GM18861 (cell line): Measurements from ENCODE around the gene FMO4.
"Not testable (repeated sequence)": the region's sequence is repeated elsewhere in the genome, so short reads cannot be mapped to it uniquely, and the experiment has no call there.

Experiments used
- ATAC-seq: cut with Tn5 transposase; IDR thresholded peaks from one replicate; pipeline ENCODE4 v1.9.1; 2021; ENCODE audit not compliant: unreplicated experiment

The FMO4 gene, protein sequence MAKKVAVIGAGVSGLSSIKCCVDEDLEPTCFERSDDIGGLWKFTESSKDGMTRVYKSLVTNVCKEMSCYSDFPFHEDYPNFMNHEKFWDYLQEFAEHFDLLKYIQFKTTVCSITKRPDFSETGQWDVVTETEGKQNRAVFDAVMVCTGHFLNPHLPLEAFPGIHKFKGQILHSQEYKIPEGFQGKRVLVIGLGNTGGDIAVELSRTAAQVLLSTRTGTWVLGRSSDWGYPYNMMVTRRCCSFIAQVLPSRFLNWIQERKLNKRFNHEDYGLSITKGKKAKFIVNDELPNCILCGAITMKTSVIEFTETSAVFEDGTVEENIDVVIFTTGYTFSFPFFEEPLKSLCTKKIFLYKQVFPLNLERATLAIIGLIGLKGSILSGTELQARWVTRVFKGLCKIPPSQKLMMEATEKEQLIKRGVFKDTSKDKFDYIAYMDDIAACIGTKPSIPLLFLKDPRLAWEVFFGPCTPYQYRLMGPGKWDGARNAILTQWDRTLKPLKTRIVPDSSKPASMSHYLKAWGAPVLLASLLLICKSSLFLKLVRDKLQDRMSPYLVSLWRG

DNA sequence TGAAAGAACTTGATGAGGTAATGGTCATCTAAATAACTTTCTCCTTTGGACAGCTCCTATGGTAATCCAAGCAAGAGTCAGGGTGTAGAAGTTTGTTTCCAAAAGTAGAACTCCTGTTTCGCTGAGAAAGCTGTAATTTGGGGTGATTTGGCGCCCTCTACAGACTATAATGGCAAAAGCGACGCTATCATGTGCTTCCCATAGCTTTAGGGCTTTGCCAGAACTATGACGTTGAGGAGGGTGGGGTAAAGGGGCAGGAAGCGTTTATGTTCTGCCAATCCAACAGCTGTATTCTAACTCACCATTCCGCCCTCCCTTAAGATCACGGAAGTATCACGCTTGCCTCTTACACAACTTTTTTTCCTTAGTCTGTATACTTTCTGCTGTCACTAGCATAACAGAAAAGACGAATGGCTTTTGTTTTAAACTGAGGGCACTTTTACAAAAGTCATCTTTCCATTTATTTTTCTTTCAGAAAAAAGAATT is at the start of gene FMO4:
TSS of gene FMO4 (plus strand) at position 349 of the 486 bp plus-strand sequence. CDS start 5,643 bp downstream, outside the sequence.
- peak; percentile 98 for ATAC-seq

DNA sequence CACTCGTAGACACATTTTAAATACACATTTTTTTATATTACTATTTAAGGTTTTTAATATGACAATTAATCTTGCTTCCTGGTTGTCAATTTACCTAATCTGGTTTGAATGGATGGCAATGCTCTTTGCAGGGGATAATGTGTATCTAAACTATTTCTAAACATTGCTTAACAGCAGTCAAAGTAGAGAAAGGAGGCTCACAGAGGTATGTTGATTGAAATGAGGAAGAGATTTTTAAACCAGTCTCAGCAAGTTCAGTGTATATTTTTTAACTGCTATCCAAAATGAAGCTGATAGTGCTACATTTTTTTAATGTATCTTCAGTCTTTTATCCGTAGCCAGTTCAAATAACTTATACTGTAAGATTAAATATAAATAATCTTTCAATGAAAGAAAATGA is 48.3 kb upstream of the FMO4 start:
- ATAC-seq = no peak

DNA sequence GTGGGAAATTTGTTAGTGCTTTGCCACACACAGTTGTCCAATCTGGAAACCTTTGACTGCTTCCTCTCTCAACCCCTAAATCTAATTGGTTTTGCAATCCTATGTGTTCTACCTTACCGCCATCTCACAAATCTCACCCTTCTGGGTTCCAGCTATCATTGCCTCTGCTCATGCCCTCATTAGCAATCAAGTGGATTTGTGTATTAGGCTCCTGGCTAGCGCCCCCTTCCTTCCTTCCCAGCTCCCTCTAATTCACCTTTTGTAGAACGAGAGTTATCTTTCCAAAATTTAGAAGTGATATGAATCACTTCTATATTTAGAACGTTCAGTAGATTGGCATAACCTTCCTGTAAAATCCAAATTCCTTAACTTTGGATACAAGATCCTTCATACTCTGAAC is 47.1 kb upstream of the FMO4 start:
- ATAC-seq = no peak

DNA sequence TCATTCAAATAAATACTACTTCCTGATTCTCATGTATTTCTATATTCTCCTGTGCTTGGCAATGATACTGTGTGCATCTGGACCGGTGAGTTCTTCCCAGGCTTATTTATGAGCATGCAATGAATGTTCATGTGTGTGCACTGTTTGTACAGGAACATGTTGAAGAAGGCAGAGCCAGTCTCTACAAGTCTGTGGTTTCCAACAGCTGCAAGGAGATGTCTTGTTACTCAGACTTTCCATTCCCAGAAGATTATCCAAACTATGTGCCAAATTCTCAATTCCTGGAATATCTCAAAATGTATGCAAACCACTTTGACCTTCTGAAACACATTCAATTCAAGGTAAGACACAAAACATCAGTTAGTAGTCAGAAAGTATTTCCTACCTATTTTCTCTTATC is 46.6 kb upstream of the FMO4 start:
- ATAC-seq = no peak

DNA sequence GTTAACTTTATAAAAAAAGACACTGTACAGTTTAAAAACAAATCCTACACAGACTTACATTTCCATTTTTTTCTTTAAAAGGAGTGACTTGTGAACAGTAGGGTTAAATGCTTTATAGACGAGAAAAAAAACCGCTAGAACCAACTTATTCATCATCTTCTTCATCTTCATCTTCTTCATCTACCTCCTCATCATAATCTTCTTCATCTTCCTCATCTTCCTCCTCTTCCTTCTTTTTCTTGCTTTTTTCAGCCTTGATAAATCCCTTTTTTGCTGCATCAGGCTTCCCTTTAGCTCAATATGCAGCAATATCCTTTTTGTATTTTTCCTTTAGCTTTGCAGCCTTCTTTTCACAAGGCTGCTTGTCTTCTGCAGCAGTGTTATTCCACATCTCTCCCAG is 43.2 kb upstream of the FMO4 start:
- no peak for ATAC-seq

DNA sequence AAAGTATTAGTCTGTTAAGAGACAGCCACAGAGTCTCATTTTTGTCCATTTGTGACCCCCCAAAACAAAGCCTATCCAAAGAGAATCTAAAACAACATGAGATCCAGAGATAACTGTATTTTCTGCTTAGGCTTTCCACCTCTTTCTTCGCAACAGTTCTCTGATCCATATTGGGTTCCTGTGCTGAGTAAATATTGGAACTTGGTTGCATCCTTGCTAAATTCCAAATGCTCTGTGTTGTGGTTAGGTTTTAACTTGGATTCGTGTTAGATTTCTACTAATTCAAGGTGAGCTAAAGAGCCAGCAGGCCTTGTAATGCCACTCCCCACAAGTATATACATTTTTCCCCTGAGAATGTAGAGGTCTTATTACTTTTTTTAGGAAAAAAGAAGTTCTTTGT is 36.4 kb upstream of the FMO4 start:
- no peak for ATAC-seq

DNA sequence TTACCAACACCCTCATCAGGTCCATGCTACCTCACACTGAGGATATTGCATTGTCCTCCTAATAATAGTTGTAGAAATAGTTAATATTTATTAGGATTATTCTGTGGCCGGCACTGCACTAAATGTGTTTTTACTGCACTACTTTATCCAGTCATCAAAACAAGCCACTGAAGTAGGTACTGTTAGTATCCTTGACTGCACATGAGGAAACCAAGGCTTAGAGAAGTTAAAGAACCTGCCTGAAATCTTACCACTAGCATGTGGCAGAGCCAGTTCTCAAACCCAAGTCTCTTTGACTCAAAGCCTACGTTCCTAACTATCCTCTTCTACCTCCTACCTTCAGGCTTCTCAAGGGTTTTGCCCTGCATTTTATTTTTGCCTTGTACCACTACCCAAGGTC is 34.7 kb upstream of the FMO4 start:
- no peak for ATAC-seq

DNA sequence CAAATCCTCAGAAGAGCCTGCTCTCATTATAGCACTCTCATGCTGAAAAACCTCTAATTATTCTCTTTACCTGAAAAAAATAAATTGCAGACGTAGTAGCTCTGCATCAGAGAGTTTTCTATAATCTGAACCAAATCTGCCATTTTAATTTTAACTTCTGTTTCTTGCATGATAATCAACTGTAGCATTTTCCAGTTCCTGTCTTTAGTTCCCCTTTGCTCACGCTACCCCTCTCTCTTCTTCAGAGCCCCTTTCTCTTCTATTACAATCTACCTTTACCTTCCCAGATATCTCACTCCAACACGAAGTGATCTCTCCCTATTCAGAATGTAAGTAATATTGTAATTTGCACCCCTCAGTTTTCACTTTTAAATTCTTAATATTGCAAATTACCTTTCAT is 34.3 kb upstream of the FMO4 start:
- no peak for ATAC-seq

DNA sequence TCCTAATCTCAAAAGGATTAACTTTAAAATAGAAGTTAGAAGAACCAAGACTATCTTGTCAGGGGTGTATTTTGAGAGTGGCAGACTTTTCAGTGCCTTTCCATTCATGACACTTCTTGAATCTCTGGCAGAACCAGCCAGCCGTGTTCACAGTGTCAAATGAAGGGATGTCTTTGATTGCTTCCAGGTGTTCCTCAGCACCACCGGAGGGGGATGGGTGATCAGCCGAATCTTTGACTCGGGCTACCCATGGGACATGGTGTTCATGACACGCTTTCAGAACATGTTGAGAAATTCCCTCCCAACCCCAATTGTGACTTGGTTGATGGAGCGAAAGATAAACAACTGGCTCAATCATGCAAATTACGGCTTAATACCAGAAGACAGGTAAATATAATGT is 33.4 kb upstream of the FMO4 start:
- ATAC-seq = no peak

DNA sequence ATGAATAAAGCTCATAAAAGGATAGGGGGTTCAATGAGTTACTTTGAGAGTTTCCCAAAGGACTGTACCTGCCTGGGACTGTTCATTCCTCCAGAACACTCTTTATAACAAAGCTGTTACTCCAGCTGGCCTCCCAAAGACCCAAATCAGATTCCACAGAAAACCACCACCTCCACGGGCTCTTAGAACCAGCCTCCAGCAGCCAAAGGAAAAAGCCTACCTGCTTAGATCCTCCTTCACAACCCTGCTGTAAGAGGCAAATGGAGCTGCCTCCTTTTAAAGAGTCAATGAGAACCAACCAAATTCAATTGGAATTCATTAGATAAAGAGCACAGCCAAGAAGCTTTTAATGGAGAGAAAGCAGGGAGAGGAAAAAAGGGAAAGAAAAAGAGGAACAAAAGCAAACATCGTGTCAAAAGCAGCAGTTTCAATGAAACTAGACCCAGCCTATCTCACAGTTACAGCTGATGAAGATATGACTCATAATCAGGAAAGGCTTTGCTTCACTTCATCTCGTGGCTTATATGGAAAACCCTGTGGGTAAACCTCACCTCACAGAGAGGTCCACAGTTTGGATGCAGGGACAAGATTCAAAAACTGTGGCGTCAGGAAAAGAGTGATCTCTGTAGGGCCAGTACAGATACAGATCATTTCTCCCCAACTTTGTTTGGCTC is 27.8 kb upstream of the FMO4 start:
- ATAC-seq = no peak

DNA sequence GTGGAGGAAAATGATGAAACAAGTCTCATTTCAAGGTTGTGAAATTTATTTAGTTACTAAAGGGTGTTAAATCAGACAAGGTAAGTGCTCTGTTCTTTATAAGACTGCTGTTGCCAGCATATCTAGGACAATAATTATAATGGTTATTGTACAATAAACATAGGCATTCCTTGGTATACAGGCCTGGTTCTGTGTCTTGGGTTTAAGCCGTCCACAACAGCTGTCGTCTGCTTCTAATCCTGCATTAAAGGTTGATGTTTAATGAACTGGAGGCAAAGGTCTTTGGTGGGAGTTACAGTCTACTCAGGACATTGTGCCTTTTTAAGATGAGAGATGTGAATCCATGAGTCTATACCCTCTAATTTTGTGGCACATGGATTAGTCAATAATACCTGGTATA is 23.4 kb upstream of the FMO4 start:
- no peak for ATAC-seq

DNA sequence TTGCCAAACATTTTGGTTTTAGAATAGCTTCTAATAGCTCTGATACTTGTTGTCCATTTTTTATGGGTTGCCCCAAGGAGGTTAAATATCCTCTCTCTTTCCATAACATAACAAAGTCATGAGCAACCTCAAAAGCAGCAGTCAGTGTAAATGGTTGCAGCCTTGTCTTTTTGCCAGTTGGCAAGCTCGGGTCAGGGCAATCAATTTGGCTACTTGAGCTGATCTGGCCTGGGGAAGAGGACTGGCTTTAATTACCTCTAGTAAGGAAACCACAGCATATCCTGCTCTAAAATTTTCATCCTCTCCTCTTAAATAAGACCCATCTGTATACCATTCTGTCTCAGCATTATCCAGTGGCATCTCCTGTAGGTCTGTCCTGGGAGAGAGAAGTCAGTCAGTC is 21.2 kb upstream of the FMO4 start:
- no peak for ATAC-seq

DNA sequence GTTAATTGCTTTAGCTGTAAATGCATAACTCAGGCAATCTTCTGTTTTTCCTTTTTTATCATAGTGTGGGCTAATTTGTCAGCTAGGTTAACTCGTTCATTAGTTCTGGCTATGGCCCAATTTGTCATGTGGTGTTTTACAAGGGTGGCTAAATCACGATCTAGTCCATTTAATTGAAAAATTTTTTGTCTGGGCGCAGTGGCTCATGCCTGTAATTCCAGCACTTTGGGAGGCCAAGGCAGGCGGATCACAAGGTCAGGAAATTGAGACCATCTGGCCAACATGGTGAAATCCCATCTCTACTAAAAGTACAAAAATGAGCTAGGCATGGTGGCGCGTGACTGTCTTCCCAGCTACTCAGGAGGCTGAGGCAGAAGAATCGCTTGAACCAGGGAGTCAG is 18.6 kb upstream of the FMO4 start:
- not testable (repeated sequence) for ATAC-seq

DNA sequence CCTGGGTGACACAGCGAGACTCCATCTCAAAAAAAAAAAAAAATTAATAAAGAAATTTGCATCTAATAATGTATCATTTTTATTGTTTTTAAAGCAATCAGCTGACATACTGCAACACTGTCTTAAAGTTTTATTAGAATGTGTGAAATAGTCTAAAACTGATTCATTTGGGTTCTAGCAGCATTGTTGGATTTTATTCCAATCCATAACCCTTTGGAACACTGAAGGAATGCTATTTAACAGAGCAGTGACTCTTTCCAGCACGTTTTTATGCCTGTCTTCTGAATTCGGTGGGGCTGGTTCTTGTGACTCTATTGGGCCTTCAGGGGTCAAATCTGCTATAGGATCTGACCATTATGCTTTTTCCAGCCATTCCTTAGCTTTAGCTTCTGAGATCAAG is 18.2 kb upstream of the FMO4 start:
- no peak for ATAC-seq

DNA sequence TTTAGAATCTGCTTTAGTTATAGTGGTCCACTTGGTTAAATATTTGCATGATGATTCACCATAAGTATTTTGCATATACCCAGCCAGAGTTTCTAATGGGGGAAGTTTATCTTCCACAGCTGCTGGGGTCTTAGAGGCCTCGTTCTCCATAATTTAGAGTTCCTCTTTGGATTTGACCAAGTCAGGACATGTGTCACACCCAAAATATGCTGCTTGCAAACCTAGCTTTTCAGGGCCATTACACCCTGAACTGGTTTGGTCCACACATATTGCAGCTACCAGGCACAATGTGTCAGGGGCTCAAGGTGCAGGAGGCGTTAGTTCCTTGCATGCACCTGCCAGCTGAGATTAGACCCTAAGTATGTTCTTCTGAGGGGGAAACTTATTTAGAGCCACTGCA is 17.1 kb upstream of the FMO4 start:
- no peak for ATAC-seq

DNA sequence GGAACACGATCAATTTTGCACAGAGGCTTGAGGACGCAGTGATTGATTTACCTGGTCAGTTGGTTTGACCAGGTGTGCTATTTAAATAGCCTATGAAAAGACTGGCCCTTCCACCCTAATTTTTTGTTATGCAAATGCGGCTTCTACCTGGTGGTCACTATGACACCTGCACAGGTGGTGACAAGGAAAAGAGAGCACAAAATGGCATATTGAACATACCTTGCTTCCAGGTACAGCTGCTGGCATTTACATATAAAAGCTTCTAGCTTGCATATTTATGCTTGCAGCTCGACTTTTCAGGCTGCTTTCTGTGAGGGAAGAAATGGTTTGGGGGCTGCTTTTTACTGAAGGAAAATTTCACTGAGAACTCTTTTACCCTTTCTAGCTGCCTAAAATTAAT is 15.3 kb upstream of the FMO4 start:
- no peak for ATAC-seq

DNA sequence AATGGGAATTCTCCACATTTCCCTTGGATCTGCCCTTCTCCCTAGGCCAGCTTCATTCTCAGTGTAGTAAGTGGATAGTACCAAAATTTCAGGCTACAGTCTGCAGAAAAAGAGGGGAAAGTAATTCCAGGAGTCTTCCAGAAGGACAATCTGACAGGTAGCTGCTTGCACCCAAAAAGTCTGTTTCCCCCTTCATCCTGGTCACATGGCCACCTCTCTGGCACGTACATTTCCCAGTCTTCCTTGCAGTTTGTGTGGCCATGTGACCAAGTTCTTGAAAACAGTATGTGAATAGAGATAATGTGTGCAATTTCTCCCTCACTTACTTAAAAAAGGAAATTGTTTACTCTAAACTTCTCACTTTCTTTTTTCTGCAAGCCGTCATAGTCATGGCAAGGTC is 14.6 kb upstream of the FMO4 start:
- ATAC-seq = no peak

DNA sequence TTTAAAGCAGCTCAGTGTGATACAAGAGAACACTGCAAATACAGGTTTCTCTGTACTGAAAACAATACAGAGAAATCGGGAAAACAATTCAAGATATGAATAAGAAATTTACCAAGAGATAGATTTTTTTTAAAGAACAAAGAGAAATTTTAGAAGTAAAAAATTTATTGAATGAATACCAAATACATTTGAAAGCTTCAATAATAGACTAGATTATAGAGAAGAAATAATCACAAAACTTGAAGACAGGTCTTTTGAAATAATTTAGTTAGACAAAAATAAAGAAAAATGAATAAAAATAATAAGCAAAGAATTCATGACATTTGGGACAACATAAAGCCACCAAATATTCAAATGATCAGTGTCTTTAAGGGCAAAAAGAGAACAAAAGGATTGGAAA is 13.6 kb upstream of the FMO4 start:
- ATAC-seq = no peak

DNA sequence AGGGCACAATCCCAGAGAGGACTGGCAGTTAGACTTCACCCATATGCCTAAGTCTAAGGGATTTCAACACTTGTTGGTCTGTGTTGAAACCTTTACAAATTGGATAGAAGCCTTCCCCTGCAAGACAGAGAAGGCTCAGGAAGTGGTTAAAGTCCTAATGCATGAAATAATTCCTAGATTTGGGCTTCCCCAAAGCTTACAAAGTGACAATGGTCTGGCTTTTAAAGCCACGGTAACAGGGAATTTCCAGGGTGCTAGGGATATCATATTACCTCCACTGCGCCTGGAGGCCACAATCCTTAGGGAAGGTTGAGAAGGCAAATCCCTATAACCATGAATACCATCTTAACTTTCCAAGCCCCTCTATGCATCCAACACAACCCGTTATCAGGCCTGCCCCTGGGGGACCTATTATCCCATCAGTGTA is 3.3 kb upstream of the FMO4 start:
- no peak for ATAC-seq

DNA sequence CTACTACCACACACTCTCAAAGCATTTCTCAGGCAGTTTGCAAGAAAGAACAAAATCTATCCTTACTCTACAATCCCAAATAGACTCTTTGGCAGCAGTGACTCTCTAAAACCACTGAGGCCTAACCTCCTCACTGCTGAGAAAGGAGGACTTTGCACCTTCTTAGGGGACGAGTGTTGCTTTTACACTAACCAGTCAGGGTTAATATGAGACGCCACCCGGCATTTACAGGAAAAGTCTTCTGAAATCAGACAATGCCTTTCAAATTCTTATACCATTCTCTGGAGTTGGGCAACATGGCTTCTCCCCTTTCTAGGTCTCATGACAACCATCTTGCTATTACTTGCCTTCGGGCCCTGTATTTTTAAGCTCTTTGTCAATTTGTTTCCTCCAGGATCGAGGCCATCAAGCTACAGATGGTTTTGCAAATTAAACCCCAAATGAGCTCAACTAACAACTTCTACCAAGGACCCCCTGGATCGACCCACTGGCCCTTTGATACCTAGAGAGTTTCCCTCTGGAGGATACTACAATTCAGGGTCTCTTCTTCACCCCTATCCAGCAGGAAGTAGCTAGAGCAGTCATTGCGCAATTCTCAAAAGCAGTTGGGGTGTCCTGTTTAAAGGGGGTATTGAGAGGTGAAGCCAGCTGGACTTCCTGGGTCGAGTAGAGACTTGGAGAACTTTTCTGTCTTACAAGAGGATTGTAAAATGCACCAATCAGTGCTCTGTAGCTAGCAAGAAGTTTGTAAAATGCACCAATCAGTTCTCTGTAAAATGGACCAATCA is 2.0 kb upstream of the FMO4 start:
- ATAC-seq = no peak

DNA sequence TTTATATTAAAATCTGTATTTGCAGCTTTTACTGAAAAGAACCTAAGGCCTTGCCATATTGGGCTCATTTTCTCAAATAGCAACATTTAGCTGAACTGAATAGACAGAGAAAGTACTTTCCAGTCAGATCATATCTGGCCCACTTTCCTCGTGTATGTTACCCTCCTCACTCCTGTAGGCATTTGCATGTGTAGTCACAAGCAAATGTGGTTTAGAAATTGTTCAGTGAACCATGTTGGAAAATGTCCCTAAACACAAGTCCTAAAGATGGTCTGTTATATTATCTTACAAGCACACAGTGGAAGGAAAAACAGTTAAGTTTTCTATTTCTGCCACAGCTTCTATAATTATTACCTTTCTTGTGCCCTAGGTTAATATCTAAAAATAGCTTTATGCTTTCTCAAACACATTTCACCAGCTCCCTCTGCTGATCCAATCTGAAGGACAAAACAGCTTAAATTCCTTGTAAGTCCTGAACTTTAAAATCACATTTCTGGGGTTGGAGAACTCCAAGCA is 606 bp upstream of the FMO4 start:
- ATAC-seq = peak; percentile 76
